Esophagus muscularis mucosa (tissue), 4 donors: ENCODE data around the gene HAGH.

ENCODE experiments used
- CTCF ChIP-seq, 3 experiments: fragments of 200-600 bp in 2 of 3; fragments of 450-650 bp in 1 of 3; sonication (generic) in 2 of 3; IDR thresholded peaks; one replicate each; pipeline ENCODE4 v1.5.1; 2017 to 2019; ENCODE audit warnings: antibody characterized with exemption in 3 of 3, mild to moderate bottlenecking in 2 of 3, moderate library complexity in 1 of 3
- EP300 ChIP-seq: sonication (generic); formaldehyde crosslinking; IDR thresholded peaks from one replicate; pipeline ENCODE4 v1.6.1; 2017; ENCODE audit warnings: antibody characterized with exemption
- POLR2A ChIP-seq: fragments of 450-650 bp; IDR thresholded peaks from one replicate; pipeline ENCODE4 v1.6.1; 2017; ENCODE audit warnings: antibody characterized with exemption, moderate library complexity, mild to moderate bottlenecking, low read depth
- POLR2AphosphoS5 ChIP-seq, 2 donors: sonication (generic); formaldehyde crosslinking; IDR thresholded peaks; one replicate each; pipeline ENCODE4 v1.6.1; 2017; ENCODE audit warnings: antibody characterized with exemption in 2 of 2

GRCh38 chr16:1786242-1787055 is 40.2 kb downstream of the HAGH start:
- TF ChIP-seq POLR2A = no peak
- no peak for TF ChIP-seq CTCF (IDR thresholded peaks at IDR 0.05)
- TF ChIP-seq POLR2AphosphoS5 (IDR thresholded peaks at IDR 0.05) = no peak
- no peak for TF ChIP-seq EP300
